ENCODE measurements around the gene KCNMB2.

GRCh38 chr3:178669022-178669601 lies 132.9 kb downstream of the KCNMB2 start:
- TF ChIP-seq, protein P1, sequence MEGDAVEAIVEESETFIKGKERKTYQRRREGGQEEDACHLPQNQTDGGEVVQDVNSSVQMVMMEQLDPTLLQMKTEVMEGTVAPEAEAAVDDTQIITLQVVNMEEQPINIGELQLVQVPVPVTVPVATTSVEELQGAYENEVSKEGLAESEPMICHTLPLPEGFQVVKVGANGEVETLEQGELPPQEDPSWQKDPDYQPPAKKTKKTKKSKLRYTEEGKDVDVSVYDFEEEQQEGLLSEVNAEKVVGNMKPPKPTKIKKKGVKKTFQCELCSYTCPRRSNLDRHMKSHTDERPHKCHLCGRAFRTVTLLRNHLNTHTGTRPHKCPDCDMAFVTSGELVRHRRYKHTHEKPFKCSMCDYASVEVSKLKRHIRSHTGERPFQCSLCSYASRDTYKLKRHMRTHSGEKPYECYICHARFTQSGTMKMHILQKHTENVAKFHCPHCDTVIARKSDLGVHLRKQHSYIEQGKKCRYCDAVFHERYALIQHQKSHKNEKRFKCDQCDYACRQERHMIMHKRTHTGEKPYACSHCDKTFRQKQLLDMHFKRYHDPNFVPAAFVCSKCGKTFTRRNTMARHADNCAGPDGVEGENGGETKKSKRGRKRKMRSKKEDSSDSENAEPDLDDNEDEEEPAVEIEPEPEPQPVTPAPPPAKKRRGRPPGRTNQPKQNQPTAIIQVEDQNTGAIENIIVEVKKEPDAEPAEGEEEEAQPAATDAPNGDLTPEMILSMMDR (IDR thresholded peaks at IDR 0.05) = no peak
- TF ChIP-seq POLR2AphosphoS5 (IDR thresholded peaks at IDR 0.05) = no peak

Data from transverse colon (tissue), 4 donors.